ENCODE results near the gene WDFY2.

Gene WDFY2

DNA sequence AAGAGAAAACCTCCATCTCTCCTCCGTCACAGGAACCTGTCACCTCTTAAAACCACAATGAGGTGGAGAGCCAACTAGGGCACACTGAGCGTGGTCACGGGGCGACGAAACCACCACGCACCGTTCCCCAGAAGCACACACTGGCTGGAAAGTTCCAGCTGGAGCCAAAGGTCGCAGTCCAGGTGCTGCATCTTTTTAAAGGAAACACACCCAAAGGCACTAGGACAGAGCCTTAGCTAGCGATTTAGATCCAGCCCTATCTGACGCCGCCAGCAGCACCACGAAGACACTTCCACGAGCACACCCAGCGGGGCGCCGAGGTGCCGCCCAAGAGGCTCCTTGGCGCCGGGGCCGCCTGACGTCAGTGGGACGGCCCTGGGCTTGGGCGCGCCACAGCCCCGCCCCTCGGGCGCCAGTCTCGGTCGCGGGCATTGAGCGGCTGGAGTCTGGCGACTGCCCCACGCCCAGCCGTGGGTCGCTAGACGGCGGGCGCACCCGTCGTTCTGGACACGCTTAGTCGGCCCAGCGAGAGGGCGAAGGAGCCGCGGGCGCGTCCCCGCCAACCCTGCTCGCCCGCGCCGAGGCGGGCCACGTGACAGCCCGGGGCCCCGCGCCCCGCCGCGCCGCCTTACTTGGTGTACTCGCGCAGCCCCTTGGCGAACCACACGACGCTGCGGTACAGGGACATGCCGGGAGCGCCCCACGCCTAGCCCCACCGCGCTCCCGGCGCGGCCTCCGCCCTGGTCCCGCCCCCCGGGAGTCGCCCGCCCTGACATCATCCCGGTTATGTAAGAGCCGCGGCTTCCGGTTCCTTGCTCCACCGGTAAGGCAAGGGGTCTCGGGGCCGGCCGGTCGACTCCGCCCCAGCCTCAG, 219.4 kb downstream of the WDFY2 start, which contains the start of gene DHRS12:
DHRS12 (minus strand) TSS at position 742 of the 873 bp plus-strand sequence. CDS start 4,504 bp downstream, outside the sequence.
- peak; percentile 50 for DNase-seq

DNA sequence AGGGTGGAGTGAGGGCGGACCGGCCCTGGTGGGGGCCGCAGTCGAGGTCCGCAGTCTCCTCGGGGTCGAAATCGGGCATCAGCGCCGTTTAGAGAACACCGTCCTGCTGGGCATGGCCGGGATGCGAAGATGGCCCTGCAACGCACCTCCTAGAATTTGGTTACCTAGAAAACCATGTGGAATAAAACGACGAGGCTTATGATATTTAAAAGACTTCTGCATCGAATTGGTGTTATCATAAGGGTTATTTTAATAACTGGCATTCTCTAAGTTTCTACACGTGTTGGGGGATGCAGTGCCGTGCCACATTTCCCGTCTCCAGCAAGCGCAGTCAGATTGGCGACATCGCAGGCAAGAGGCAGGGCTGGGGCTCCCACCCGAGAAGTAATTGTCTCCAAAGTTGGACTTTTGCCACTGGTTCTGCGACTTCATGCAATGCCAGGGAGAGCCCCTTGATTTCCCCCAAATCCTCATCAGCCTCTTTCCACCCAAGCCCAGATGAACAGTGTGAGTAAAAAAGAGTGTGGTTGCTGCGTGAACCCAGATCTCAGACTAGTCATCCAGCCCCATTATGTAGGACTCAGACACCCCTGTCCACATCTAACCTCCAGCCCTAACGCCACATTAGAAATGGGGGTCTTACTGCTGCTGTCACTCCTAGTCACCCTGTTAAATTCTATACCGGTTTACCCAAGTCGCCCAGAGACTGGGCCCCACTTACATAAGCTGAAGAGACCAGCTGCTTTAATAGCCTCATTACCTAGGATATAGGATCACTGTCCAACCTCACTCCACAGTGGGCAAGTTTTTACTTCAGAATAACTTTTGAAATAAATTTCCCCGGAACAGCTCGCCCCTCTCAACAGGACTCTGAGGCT, 220.3 kb downstream of the WDFY2 start:
- peak; percentile 19 for DNase-seq

GRCh38 chr13:51805313-51805712, 221.1 kb downstream of the WDFY2 start:
- no peak for DNase-seq

- no peak for DNase-seq
Observed at GRCh38 chr13:51805925-51806324, 221.7 kb downstream of the WDFY2 start.

DNA sequence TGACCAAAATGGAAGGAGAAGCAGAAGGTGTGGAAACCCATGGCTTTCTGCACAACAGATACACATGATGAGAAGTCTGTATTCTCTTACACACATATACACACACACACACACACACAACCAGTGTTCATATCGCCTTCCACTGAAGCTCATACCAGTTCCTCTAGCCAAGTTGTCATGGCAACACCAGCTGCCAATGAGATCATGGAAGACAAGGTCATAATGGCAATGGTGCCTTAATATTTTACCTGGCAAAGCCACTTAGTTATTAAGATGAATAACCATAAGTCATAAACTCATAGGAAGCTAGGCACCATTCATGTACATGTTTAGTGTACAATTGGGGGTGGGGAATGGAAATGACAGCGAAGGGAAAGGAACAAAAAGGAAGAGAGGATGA, 222.3 kb downstream of the WDFY2 start:
- no peak for DNase-seq

DNA sequence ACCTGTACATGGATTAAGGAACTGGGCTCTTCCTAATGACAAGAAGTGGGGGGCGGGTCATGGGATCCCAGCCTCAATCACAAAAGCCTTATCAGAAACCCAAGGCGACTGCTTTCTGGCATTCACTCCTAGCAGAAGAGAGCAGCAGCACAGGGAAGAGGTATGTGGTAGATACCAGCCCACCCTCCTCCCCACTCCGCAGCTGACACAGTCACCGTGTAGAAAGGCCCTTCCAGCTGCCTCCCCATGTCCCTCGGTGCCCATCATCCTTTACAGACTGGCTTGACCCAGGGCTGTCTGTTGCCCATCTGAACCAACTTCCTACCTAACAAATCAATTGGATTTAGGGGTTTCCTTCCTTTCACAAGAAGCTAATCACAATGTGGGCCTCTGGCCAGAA, 222.8 kb downstream of the WDFY2 start:
- no peak for DNase-seq

DNA sequence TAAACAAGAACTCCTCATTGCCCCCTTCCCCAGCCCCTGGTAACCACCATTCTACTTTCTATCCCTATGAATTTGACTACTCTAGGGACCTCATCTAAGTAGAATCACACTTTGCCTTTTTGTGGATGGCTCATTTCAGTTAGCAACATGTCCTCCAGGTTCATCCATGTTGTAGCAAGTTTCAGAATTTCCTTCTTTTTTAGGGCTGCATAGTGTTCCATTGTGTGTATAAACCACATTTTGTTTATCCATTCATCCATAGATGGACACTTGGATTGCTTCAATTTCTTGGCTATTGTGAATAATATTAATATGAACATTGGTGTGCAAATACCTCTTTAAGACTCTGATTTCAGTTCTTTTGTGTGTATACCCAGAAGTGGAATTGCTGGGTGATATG, 224.5 kb downstream of the WDFY2 start:
- DNase-seq, result no peak

DNA sequence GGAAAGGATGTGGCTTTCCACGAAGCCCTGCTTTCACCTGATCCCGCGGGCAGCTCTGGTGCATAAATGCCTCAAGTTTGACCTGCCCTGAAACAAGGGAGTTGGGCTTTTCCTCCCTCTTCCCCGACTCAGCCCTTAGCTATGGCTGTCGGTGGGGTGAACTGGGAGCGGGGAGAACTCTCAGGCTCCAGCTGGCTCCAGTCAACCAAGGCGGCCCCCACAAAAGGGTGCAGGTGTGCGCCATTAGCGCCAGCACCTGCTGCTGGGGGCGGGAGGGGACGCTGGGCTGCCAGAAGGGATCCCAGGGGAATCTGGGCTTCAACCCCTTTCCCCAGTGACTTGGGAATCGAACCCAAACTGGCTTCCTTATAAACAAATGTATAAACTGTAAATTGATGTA, 226.8 kb downstream of the WDFY2 start:
- DNase-seq, result no peak

GRCh38 chr13:51811920-51812451, 227.7 kb downstream of the WDFY2 start:
- DNase-seq, result no peak

- DNase-seq, result no peak
Observed at GRCh38 chr13:51814071-51814470, 229.8 kb downstream of the WDFY2 start.

GRCh38 chr13:51814825-51815650, 230.8 kb downstream of the WDFY2 start:
- peak; percentile 44 for DNase-seq

DNA sequence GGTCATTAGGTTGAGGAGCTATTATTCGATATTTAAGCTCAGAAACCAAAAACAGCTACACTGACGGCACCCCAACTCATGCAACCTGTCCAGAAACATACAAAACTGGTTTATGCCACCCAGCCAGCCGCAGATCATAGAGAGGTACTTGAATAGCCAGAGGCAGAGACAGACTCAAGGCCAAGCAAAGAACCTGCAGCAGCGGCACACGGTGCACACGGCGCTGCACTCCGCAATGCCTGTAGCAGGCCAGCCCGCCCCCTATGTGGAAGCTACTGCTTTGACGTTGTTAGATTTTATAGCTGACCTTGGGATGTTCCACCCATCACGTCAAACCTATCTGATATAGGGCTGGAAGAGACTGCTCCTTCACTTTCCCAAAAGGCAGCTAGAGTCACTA, 231.6 kb downstream of the WDFY2 start:
- DNase-seq, result no peak

DNA sequence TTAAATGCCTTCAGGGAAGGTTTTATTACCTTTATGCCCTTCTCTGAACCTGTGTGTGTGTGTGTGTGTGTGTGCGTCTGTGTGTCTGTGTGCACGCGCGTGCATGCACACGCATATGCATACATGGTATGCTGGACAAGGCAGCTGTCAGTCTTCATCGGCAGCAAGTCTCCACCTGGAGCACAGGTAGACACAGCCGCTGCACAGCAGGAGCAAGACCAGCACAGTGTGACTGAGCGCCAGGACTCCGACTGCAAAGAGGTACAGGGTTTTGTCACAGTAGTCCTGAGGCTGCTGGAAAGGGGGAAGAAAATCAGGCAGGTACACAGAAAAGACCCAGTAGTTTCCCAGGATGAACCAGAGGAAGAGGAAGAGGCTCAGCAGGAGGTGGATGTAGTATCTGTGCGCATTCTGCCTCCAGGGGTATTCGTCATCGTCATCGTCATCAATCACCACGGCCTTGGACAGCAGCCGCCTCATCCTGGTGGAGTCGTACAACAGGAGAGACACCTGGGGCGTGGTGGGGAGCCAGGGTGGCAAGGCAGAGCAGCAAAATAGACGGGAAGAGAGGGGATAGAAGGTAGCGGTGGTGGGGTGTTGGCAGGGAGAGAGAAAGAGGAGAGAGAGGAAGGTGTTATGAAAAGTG, 232.5 kb downstream of the WDFY2 start:
- DNase-seq, result no peak
